Esophagus muscularis mucosa (tissue), 3 donors: Measurements from ENCODE around the gene POLR1F.

ENCODE experiments used
- CTCF ChIP-seq, 3 experiments: fragments of 200-600 bp in 2 of 3; fragments of 450-650 bp in 1 of 3; sonication (generic) in 2 of 3; IDR thresholded peaks; one replicate each; pipeline ENCODE4 v1.5.1; 2017 to 2019; ENCODE audit warnings: antibody characterized with exemption in 3 of 3, mild to moderate bottlenecking in 2 of 3, moderate library complexity in 1 of 3
- POLR2A ChIP-seq: fragments of 450-650 bp; IDR thresholded peaks from one replicate; pipeline ENCODE4 v1.6.1; 2017; ENCODE audit warnings: antibody characterized with exemption, moderate library complexity, mild to moderate bottlenecking, low read depth

DNA sequence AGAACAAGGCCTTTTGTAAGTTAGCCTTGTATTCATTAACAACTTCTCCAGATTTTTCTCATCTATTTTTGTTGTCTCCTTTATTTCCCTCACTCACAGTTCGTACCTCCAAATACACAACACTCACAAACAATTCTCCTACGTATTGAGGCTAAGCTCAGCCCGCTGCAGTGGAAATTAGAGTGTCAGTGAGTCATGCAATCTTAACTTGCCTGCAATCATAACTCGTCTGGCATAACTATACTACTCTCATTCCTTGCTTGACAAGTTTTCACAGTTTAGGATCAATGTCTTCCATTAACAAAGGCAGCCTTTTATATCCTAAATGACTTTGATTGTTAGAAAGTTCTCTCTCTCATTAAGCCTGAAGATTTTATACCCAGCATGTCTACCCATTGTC is 40.8 kb upstream of the POLR1F start:
- no peak for TF ChIP-seq CTCF (IDR thresholded peaks at IDR 0.05)
- TF ChIP-seq POLR2A: no peak
